Nephron progenitor cell (in vitro differentiated cells): Measurements from ENCODE around the gene AAK1.

Experiments
- DNase-seq: peaks from one replicate; pipeline ENCODE4 v3.0.0; 2021
- H3K27ac Mint-ChIP-seq: 2 replicates; pipeline ENCODE4 v1.8.0; 2021; ENCODE audit warnings: mild to moderate bottlenecking, moderate library complexity, mixed read lengths
- H3K27me3 Mint-ChIP-seq: 2 replicates; pipeline ENCODE4 v1.8.0; 2021; ENCODE audit warnings: mild to moderate bottlenecking, low read depth, mixed read lengths; ENCODE audit not compliant: poor library complexity
- H3K36me3 Mint-ChIP-seq: 2 replicates; pipeline ENCODE4 v1.8.0; 2021; ENCODE audit warnings: low read depth, mixed read lengths
- H3K4me1 Mint-ChIP-seq: 2 replicates; pipeline ENCODE4 v1.8.0; 2021; ENCODE audit warnings: mixed read lengths
- H3K4me3 Mint-ChIP-seq: 2 replicates; pipeline ENCODE4 v1.8.0; 2021; ENCODE audit warnings: mild to moderate bottlenecking, moderate library complexity, mixed read lengths
- H3K9me3 Mint-ChIP-seq: 2 replicates; pipeline ENCODE4 v1.8.0; 2021; ENCODE audit warnings: mild to moderate bottlenecking, moderate library complexity, mixed read lengths
- TF ChIP-seq, protein P1 (sequence below): fragments of 200-600 bp; sonication (generic); IDR thresholded peaks from 2 replicates; pipeline ENCODE4 v1.5.0; 2021; ENCODE audit warnings: antibody characterized with exemption

AAK1 gene

DNA sequence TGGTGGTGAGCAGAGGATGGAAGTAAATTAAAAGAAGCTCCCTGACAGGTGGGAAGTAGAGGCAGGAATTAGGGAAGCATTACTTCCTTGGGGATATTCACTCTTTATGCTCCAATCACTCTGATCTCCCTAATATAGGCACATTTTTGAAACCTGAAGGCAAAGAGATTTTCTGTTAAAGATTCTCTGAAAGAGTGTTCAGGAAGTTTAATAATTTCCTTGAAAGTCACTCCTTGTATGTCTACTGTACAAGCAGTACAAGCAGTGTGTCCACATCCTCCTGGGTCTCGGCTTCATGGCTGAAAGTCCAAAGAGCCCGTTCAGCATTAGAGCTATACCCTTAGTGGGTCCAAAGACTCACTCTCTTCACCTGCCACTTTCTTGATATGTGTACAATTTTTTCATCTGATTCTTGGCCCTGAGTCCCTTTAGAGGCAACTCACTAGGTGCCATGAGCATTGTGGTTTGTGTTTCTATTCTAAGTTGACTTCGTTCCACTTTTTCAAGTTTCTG lies 60.2 kb downstream of the AAK1 start:
- Mint-ChIP-seq H3K9me3 (no peaks in the 10 kb centered on the region), H3K27me3 (no peaks in the 10 kb centered on the region), H3K27ac (no peak overlapping the region), H3K4me1 (peaks cover 40% of the 10 kb centered on the region), H3K4me3 (no peak overlapping the region), H3K36me3 (no peaks in the 10 kb centered on the region)
- DNase-seq: no peak
- TF ChIP-seq, protein P1, sequence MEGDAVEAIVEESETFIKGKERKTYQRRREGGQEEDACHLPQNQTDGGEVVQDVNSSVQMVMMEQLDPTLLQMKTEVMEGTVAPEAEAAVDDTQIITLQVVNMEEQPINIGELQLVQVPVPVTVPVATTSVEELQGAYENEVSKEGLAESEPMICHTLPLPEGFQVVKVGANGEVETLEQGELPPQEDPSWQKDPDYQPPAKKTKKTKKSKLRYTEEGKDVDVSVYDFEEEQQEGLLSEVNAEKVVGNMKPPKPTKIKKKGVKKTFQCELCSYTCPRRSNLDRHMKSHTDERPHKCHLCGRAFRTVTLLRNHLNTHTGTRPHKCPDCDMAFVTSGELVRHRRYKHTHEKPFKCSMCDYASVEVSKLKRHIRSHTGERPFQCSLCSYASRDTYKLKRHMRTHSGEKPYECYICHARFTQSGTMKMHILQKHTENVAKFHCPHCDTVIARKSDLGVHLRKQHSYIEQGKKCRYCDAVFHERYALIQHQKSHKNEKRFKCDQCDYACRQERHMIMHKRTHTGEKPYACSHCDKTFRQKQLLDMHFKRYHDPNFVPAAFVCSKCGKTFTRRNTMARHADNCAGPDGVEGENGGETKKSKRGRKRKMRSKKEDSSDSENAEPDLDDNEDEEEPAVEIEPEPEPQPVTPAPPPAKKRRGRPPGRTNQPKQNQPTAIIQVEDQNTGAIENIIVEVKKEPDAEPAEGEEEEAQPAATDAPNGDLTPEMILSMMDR: no peak

DNA sequence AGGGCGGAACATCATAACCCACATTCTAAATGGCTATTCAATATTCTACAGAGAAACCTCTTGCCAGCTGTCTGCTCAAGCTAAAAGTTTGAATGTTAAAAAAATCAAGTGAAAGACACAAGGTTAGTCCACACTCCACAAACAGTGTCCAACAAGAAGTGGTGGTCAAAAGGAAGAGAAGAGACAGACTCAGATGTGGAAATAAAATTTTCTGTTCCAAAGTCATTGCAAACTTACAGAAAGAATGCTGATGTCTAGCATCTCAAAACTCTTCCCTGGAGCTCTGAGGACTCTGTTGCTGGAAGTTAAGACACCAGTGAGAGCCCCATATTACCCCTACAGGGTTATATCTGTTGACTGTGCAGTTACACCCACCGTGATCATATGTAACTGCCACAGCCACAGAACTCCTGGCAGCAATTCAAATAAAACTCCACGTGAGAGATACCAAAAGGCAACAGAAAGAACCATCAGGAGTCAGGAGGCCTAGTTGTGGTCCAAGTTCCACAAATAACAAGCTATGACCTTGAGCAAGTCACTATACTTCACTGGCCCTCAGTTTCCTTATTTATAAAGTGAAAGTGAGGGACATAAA lies 60.9 kb downstream of the AAK1 start:
- TF ChIP-seq, protein P1: no peak
- no peak overlapping the region for H3K4me3 Mint-ChIP-seq

DNA sequence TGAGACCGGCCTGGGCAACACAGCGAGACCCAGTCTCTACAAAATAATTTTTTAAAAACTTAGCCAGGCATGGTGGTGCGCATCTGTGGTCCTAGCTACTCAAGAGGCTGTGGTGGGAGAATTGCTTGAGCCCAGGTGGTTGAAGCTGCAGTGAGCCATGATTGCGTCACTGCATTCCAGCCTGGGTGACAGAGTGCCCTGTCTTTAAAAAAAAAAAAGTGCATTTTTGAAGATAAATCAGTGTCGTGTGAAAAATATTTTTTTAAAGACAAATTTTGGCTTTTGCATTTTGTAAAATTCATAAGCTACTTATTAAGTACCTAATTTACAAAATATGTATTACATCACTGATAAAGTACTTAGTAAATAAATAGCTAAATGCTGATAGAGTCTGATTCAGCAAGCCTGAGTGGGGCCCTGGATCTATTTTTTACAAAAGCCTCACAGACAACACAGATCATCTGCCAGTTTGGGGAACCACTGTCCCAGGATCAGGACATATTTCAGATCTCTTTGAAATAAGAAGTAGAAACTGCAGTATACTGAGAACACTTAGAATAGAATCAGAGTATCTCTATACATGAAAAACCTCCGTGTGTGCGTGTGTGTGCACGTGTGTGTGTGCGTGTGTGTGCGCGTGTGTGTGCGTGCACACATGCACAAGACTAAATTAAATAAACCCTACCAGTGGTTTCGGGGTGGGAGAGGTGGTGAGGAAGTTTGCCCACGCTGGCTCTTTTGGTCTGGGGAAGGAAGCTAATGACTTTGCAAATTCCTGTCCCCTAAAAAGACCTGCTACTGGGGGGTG lies 61.6 kb downstream of the AAK1 start:
- DNase-seq: no peak
- Mint-ChIP-seq H3K27ac (no peak overlapping the region), H3K36me3 (no peaks in the 10 kb centered on the region), H3K4me3 (no peak overlapping the region), H3K4me1 (peaks cover 54% of the 10 kb centered on the region), H3K9me3 (no peaks in the 10 kb centered on the region), H3K27me3 (no peaks in the 10 kb centered on the region)
- TF ChIP-seq, protein P1: no peak

More for the DNA sequence above, 60.9 kb downstream of the AAK1 start:
- no peaks in the 10 kb centered on the region for H3K9me3 Mint-ChIP-seq
- peaks cover 47% of the 10 kb centered on the region for H3K4me1 Mint-ChIP-seq
- no peak for DNase-seq
- H3K36me3 Mint-ChIP-seq: no peaks in the 10 kb centered on the region
- no peak overlapping the region for H3K27ac Mint-ChIP-seq
- H3K27me3 Mint-ChIP-seq: no peaks in the 10 kb centered on the region

DNA sequence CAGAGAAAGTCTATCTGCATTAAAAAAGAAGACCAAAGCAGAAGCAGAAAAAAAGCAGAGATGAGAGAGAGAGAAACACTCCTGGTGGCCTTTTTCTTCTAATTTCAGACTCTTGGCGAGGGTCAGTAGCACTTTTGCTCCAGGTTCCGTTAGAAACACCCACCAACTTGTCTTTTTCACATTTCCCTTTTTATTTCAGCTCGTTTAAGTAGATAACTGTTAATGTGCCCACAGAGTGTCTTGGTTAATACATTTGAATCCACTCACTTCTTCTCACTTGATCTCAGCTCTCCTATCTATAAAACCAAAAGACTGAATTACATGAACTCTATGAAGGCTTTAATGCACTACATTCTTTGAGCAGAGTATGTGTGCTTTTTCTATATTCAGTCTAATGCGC lies 63.1 kb downstream of the AAK1 start:
- H3K4me1 Mint-ChIP-seq: peaks cover 55% of the 10 kb centered on the region
- H3K27ac Mint-ChIP-seq: no peak overlapping the region
- H3K27me3 Mint-ChIP-seq: no peaks in the 10 kb centered on the region
- H3K36me3 Mint-ChIP-seq: no peaks in the 10 kb centered on the region
- H3K4me3 Mint-ChIP-seq: no peak overlapping the region
- TF ChIP-seq, protein P1: no peak
- no peaks in the 10 kb centered on the region for H3K9me3 Mint-ChIP-seq
- no peak for DNase-seq

DNA sequence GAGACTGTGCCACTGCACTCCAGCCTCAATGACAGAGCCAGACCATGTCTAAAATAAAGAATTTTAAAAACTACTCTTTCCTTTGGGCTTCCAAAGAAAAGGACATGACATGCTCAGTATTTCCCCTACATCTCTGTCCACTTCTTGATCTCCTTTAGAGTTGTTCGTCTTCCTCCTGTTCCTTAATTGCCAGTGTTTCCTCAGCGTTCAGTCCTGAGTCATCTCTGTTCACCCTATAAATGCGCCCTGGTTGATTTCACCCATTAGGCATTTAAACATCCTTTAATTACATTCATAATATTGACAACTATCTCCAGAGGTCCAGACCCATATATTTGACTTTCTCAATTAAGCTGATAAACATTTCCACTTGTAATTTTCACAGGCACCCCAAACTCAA lies 64.0 kb downstream of the AAK1 start:
- TF ChIP-seq, protein P1: no peak
- DNase-seq: no peak
- H3K27me3 Mint-ChIP-seq: no peaks in the 10 kb centered on the region
- H3K36me3 Mint-ChIP-seq: no peaks in the 10 kb centered on the region
- H3K9me3 Mint-ChIP-seq: no peaks in the 10 kb centered on the region
- no peak overlapping the region for H3K27ac Mint-ChIP-seq
- H3K4me3 Mint-ChIP-seq: no peak overlapping the region
- peaks cover 51% of the 10 kb centered on the region for H3K4me1 Mint-ChIP-seq
